Measurements from ENCODE around the gene NDRG2. TPM values are rescaled to one million over a fixed set of nuclear protein-coding genes. Genes with fewer than 3 reads are reported as not detected.

Gene NDRG2
- total and polyA plus RNA-seq, 9 of the 15 experiments (the other 6 are each of a cell fraction or from before 2014, with no cell fraction given): 10.1 to 105 (median 41.0) TPM

DNA sequence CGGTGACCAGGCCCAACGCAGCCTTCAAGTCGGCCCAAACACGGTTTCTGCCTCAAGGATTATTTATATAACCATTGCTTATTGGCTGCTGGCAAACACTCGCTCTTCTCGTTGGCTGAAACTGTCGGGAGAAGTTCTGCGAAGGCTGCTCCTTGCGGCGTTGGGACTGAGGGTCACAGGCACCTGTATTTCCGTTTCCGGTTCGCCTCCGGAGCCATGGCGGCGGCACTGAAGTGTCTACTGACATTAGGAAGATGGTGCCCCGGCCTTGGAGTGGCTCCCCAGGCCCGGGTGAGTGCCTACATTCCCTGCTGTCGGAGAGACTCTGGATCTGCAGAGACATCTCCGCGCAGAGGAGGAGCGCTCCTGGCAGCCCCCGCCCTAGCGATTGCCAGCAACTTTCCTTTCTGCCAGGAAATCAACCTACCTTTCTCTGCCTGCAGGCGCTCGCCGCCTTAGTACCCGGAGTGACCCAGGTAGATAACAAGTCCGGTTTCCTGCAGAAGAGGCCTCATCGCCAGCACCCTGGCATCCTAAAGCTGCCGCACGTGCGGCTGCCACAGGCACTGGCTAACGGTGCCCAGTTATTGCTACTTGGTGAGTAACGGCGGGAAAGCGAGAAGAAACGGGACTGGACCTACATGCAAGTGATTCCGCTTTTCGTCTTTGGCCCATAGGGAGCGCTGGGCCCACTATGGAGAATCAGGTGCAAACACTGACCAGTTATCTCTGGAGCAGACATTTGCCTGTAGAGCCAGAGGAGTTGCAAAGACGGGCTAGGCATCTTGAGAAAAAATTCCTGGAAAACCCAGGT lies 34.9 kb downstream of the NDRG2 start, which contains the start of gene METTL17 (continued):
- TF ChIP-seq JUND (IDR thresholded peaks at IDR 0.05; ENCODE audit: borderline replicate concordance, low read depth, low read length) (peak; percentile 14; the same call in 1 of the 2 replicates), JUND (tag; IDR thresholded peaks at IDR 0.05; ENCODE audit: borderline replicate concordance, low read depth, low read length) (no peak), ZNF57 (CRISPR knock-in tag; IDR thresholded peaks at IDR 0.05) (no peak), PRPF4 (IDR thresholded peaks at IDR 0.05; ENCODE audit: insufficient read depth, low read depth, low read length, poor library complexity, severe bottlenecking) (no peak), E2F6 (IDR thresholded peaks at IDR 0.05; ENCODE audit: borderline replicate concordance in 1 of 2, extremely low read depth in 1 of 2, insufficient read depth in 1 of 2, insufficient read length in 1 of 2, low read depth in 1 of 2, low read length in 1 of 2, poor library complexity in 1 of 2, severe bottlenecking in 1 of 2) (peak in 1 of 2 experiments; percentile 59)

DNA sequence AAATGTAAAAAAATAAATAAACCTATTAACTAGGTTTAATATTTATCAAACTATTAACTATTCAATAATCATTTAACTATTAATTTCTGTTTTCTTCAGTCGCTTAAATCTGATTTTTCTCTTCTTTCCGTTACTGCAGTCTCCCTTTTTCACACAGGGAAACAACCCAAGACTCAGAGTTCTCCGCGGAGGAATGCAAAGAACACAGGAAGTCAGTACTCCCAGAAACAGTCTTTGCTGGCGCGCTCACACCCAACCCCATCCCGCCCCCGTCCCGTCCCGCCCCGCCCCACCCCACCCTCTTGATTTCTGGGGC lies 35.4 kb downstream of the NDRG2 start:
- H3K4me1 ChIP-seq (replicated peaks in 1 of 2; ENCODE audit: control insufficient read depth in 2 of 2, insufficient read depth in 2 of 2, low read length in 2 of 2): peaks cover 7 to 10% of the 10 kb centered on the region in 2 experiments; a peak in 3 of 5 replicates
- in situ Hi-C loops (cut with MboI) (no loop called here), intact Hi-C loops (cut with micrococcal nuclease) (no loop called here)
- H4K20me1 ChIP-seq (replicated peaks; ENCODE audit: control insufficient read depth, insufficient read depth, low read length): no peaks in the 10 kb centered on the region
- WGBS (ENCODE audit: insufficient coverage, low coverage, missing lambda C conversion rate): 3% methylated on average over 4 of the region's 11 CpGs
- DNase-seq (ENCODE audit: extremely low read depth in 1 of 4, low spot score in 3 of 4) (peak in 2 of 4 experiments; percentile 72 to 74), ATAC-seq (no peak), FAIRE-seq (no peak)
- no peaks in the 10 kb centered on the region for H3K27me3 ChIP-seq (ENCODE audit: control insufficient read depth in 2 of 2, insufficient read depth in 2 of 2, low read length in 2 of 2)
- POLR2A ChIA-PET: no interaction called here
- peaks cover 27% of the 10 kb centered on the region for H3K36me3 ChIP-seq (ENCODE audit: control insufficient read depth, insufficient read depth, low read length)
- CTCF ChIA-PET (ENCODE audit: low intra/inter-chr PET ratio): no interaction called here
- peak overlapping the region; percentile 79 for H3K27ac ChIP-seq (ENCODE audit: extremely low read depth, low read depth, low read length)
- no peaks in the 10 kb centered on the region for H3K9me3 ChIP-seq (replicated peaks; ENCODE audit: control insufficient read depth, insufficient read depth, low read depth, low read length)
- peaks cover 23% of the 10 kb centered on the region for H3K79me2 ChIP-seq (ENCODE audit: control insufficient read depth, insufficient read depth, low read length)
- TF ChIP-seq POLR2H (tag; IDR thresholded peaks at IDR 0.05; ENCODE audit: low read depth): peak; percentile 68
- TF ChIP-seq, protein P1, sequence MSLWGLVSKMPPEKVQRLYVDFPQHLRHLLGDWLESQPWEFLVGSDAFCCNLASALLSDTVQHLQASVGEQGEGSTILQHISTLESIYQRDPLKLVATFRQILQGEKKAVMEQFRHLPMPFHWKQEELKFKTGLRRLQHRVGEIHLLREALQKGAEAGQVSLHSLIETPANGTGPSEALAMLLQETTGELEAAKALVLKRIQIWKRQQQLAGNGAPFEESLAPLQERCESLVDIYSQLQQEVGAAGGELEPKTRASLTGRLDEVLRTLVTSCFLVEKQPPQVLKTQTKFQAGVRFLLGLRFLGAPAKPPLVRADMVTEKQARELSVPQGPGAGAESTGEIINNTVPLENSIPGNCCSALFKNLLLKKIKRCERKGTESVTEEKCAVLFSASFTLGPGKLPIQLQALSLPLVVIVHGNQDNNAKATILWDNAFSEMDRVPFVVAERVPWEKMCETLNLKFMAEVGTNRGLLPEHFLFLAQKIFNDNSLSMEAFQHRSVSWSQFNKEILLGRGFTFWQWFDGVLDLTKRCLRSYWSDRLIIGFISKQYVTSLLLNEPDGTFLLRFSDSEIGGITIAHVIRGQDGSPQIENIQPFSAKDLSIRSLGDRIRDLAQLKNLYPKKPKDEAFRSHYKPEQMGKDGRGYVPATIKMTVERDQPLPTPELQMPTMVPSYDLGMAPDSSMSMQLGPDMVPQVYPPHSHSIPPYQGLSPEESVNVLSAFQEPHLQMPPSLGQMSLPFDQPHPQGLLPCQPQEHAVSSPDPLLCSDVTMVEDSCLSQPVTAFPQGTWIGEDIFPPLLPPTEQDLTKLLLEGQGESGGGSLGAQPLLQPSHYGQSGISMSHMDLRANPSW (CRISPR knock-in tag; IDR thresholded peaks at IDR 0.05): no peak
- TF ChIP-seq, protein P2, sequence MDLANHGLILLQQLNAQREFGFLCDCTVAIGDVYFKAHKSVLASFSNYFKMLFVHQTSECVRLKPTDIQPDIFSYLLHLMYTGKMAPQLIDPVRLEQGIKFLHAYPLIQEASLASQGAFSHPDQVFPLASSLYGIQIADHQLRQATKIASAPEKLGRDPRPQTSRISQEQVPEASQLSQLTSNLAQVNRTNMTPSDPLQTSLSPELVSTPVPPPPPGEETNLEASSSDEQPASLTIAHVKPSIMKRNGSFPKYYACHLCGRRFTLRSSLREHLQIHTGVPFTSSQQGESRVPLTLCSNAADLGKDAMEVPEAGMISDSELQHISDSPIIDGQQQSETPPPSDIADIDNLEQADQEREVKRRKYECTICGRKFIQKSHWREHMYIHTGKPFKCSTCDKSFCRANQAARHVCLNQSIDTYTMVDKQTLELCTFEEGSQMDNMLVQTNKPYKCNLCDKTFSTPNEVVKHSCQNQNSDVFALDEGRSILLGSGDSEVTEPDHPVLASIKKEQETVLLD (IDR thresholded peaks at IDR 0.05): no peak
- TF ChIP-seq TAF1 (IDR thresholded peaks at IDR 0.05; ENCODE audit: control insufficient read depth, extremely low read depth, insufficient read depth, low read length, severe bottlenecking): peak; percentile 1
- 0 out of 2 replicates have a peak, but pooled peaks have one; percentile 88 for TF ChIP-seq GABPA (tag; conservative IDR thresholded peaks at IDR 0.05; ENCODE audit: low read depth)
- TF ChIP-seq, protein P3, sequence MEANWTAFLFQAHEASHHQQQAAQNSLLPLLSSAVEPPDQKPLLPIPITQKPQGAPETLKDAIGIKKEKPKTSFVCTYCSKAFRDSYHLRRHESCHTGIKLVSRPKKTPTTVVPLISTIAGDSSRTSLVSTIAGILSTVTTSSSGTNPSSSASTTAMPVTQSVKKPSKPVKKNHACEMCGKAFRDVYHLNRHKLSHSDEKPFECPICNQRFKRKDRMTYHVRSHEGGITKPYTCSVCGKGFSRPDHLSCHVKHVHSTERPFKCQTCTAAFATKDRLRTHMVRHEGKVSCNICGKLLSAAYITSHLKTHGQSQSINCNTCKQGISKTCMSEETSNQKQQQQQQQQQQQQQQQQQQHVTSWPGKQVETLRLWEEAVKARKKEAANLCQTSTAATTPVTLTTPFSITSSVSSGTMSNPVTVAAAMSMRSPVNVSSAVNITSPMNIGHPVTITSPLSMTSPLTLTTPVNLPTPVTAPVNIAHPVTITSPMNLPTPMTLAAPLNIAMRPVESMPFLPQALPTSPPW (CRISPR knock-in tag; IDR thresholded peaks at IDR 0.05): peak; percentile 85; the same call in 1 of the 2 replicates
- H3K9me1 ChIP-seq (ENCODE audit: control insufficient read depth, insufficient read depth, low read length): no peaks in the 10 kb centered on the region
- no TSS peak for BruUV-seq (replicated peaks)
- H3K9ac ChIP-seq (ENCODE audit: insufficient read depth in 1 of 2, low read depth in 2 of 2, low read length in 2 of 2): peak overlapping the region in 1 of 2 experiments; percentile 70; a peak in 2 of 4 replicates
- peak overlapping the region; percentile 92 for H3K4me2 ChIP-seq (ENCODE audit: insufficient read depth, low read length)
- H3K4me3 ChIP-seq: peak overlapping the region; percentile 74; the same call in 1 of the 2 replicates
- peak overlapping the region; percentile 91 for H2AFZ ChIP-seq (ENCODE audit: low read depth, low read length)

Measured in K562 (cell line).